ENCODE results near the gene SNX13.
"Not testable (repeated sequence)": the region's sequence is repeated elsewhere in the genome, so short reads cannot be mapped to it uniquely, and the experiment has no call there.

Gene SNX13

DNA sequence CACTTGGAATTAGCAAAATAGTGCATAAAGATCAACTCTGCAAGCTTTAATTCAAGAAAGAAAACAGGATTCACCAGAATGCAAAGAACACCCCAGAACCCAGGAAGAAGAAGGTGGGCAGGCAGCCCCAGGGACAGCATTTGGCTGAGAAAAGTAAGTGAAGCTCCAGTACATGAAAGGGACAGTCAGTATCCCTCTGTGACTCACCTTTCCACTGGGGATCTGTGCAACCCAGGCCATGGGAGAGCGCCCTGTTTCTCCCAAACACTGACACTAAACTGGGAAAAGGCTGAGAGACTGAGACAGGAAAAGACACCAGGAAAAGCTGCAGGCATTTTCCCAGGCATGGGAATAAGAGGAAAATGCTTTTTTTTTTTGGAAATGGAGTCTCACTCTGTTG lies 28.2 kb downstream of the SNX13 start:
- DNase-seq (ENCODE audit: low read depth): no peak

DNA sequence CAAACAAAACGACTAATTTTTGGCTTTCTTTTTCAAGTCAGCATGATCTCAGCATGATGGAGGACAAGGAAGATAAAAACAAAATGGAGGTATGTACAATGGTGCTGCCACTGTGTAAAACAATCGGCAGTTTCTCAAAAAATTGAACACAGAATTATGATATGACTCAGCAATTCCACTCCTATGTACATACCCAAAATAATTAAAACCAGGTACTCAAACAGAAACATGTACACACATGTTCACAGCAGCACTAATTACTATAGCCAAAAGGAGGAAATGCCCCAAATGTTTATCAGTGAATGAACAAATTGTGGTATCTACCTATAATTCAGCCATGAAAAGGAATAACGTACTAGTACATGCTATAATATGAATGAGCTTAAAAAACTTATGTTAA lies 29.9 kb downstream of the SNX13 start:
- DNase-seq (ENCODE audit: low read depth): no peak

DNA sequence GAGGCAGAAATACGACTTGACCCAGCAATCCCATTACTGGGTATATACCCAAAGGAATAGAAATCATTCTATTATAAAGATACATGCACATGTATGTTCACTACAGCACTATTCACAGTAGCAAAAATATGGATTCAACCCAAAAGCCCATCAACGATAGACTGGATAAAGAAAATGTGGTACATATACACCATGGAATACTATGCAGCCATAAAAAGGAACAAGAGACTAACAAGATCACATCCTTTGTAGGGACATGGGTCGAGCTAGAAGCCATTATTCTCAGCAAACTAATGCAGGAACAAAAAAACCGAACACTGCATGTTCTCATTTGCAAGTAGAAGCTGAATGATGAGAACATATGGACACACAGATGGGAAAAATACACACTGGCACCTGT lies 31.0 kb downstream of the SNX13 start:
- DNase-seq (ENCODE audit: low read depth): not testable (repeated sequence)

DNA sequence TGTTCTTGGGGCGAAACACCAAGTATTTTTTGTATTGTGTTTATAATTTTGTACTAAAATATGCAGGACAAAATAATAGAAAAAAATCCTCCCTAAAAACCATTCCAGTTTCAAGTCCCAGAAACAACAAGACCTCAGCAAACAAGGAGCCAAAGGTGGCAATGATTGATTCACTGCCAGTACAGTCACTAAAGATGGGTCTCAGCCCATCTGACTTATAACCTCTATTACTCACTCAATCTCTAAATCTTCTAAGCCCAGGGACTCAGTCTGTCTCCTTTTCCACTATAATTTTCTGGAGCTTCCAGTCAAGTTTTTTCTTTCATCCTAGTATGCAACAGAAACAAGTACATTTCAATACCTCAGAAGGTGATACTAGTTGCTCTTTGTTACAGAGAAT lies 33.3 kb downstream of the SNX13 start:
- no peak for DNase-seq (ENCODE audit: low read depth)

DNA sequence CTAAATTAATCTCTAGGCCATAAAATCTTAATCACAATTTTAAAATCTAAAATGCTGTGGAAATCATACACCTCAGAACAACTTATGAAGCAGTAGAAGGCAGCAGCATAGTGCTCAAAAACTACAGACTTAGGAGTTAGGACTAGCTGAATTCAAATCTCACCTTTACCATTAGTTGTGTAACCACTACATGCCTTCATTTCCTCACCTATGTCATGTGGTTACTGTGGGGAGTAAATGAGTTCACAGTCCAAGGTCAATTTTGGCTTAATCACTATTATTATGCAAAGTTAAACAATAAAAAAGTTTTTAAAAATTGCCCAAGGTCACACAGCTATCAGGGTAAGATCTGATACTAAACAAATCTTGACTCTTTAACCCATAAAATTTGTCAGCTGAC lies 37.0 kb downstream of the SNX13 start:
- DNase-seq (ENCODE audit: low read depth): no peak

DNA sequence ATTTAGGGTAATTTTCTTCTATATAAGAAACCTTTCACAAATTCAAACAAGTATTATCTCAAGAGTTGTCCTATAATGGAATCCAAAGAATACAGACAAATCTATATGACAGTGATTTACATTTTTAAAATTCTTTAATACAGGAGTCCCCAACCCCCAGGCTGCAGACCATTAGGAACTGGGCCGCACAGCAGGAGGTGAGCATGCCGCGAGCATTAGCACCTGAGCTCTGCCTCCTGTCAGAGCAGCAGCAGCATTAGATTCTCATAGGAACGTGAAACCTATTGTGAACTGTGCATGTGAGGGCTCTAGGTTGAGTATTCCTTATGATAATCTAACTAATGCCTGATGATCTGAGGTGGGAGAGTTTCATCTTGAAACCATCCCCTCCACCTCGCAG lies 37.7 kb downstream of the SNX13 start:
- DNase-seq (ENCODE audit: low read depth): no peak

DNA sequence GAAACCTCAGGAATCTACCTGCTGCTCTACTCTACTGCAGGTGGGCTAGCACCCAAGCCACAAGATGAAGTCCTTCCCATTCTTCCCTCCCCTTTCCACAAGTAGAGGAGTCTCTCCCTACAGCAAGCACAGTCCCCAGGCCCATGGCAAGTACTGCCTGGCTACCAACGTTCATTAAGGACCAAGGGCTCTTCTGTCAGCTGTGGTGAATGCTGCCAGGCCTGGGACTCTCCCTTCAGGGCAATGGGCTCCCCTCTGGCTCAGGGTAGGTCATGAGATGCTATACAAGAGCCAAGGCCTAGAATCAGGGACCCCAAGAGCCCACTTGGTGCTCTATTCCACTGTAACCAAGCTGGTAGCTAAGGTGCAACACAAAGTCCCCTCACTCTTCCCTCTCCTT lies 39.8 kb downstream of the SNX13 start:
- DNase-seq (ENCODE audit: low read depth): no peak

DNA sequence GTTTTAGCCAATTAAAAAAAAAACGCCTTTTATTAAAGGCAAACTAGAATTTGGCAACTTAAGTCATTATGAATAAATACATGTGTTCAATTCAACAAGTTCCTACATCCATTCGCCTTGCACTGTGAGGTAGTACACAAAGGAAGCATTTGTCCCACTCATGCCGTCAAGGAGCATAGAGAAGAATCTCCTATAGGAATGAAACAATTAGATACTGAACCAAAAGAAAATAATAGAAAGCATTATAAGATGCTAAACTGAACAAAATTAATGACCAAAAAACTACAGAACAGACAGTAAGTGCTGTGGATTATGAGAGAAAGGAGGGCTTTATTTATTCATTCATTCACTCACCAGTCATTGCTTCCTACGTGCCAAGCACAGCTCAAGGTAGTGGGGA lies 42.2 kb downstream of the SNX13 start:
- DNase-seq (ENCODE audit: low read depth): no peak

DNA sequence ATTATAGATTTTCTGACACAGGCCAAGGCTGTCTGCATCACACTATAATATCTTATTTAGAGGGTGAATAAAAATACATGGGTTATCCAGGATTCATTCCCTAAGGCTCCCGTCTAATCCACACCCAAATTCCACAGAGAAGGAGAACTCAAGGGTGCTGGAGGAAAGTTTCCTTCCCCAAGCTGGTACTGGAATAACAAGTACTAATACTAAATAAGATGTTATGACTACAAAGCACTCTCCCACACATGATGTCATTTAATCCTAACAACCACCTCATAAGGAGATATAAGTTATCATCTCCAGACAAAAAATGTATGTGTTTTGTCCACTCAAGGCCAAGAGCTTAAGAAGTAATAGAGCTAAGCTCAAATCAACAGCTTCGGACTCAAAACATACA lies 53.0 kb downstream of the SNX13 start:
- no peak for DNase-seq (ENCODE audit: low read depth)

DNA sequence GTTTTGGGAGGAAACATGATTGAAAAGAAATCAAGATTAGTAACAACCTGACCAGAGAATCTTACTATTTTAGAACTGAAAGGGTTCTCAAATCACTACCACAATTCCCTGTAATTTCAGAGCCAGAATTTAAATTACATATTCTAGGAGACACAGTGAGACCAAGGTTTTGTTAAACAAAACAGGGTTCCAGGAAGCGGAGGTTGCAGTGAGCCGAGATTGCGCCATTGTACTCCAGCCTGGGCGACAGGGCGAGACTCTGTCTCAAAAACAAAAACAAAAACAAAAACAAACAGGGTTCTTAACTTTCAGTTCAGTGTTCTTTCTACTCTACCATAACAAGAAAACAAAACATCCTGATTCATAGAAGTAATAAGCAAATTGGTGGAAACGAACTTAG lies 57.6 kb downstream of the SNX13 start:
- DNase-seq (ENCODE audit: low read depth): no peak

DNA sequence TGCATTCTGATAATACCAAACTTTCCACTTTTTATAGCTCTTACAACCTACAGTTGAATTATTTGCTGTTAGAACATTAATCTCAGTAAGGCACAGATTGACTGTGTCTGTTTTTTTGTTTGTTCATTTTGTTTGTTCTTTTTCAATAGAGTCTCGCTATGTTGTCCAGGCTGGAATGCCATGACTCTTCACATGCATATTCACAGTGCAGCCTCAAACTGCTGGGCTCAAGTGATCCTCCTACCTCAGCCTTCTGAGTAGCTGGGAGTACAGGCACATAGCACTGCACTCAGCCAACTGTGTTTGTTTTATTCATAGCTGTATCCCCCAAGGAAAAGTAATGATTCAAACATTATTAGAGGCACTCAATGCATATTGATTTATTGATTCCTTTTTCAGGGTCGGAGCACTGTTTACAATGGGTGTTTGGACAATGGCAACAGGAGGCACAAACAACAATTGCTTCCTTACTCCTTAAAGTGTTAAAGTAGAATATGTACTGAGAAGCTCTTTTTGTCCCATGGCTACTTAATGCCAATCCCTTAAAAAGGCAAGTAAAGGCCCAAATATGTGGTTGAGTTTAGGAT lies 61.1 kb downstream of the SNX13 start:
- DNase-seq (ENCODE audit: low read depth): no peak

DNA sequence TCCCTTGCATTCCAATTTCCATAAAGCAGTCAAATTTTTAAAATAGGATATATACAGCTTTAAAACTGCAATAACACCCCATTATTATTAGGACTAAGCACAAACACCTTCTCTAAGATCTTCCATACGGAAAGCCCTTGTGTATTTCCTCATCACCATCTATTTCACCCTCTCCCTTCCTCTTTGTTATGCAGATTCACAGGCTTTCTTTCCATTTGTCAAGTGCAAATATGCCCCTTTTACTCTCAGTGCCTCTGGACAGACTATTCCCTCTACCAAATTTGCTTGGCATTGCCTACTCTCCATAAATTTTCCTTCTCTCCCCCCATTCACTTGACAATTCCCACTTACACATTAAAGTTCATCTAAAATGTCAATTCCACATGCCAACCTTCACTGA lies 61.7 kb downstream of the SNX13 start:
- no peak for DNase-seq (ENCODE audit: low read depth)

DNA sequence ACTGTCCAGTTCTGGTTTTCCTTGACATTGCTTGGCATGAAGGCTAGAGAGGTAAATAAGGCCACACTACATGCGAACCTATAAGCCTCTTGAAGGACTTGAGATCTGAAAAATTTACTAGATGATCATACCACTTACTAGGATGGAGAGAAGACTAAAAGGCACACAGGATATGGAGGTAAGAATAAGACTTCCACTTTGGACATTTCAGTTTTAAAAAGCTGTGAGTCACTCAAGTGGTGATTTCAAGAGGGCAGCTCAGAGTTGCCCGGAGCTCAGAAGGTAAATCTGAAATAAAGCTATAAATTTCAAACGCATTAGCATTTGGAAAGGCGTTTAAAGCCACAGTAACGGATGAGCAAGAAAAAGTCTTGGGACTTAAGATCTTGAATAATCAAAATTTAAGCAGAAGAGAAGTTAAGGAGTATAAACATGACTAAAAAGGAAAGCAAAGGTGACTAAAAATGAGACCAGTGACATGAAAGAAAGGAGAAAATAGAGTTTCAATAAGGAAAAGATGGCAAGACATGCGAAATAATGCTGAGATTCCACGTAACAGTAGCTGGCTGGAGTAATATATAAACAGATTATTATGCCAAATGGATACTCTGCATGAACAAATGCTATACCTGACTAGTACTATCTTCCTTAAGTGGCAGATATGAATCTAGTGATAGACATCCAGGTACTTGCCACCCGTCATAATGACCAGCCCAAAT lies 68.3 kb downstream of the SNX13 start:
- DNase-seq (ENCODE audit: low read depth): no peak

DNA sequence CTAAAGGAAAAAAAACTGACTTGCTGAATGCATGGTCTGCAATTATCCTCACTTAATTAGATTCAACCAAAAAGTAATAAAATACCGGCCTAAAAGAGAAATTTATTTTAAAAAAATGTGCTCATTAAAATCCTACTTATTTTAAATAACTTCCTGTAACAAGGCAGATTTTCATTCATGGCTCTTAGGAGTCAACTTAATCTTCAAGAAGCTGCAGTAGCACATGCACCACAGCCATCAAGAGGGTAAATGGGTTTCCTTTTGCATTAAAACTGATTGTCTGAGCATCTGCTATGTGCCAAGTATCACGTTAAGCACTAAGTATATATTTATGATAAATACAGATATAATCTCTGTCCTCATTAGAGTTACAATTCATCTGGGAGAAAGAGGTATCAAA lies 69.9 kb downstream of the SNX13 start:
- no peak for DNase-seq (ENCODE audit: low read depth)

DNA sequence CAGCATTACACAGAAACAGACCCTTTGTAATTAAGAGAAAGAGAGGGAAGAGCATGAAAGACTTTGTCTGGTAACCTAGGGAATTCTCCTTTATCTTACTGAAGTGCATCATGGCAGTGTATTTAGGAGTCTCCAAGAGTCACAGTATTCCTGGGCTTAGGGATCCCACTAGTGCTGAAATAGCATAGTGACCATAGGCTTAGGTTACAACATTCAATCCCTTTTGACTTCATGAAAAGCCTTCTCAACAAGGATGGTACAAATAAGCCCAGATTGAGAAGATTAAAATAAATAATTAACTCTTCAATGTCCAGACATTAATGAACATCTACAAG lies 76.5 kb downstream of the SNX13 start:
- DNase-seq (ENCODE audit: low read depth): no peak

DNA sequence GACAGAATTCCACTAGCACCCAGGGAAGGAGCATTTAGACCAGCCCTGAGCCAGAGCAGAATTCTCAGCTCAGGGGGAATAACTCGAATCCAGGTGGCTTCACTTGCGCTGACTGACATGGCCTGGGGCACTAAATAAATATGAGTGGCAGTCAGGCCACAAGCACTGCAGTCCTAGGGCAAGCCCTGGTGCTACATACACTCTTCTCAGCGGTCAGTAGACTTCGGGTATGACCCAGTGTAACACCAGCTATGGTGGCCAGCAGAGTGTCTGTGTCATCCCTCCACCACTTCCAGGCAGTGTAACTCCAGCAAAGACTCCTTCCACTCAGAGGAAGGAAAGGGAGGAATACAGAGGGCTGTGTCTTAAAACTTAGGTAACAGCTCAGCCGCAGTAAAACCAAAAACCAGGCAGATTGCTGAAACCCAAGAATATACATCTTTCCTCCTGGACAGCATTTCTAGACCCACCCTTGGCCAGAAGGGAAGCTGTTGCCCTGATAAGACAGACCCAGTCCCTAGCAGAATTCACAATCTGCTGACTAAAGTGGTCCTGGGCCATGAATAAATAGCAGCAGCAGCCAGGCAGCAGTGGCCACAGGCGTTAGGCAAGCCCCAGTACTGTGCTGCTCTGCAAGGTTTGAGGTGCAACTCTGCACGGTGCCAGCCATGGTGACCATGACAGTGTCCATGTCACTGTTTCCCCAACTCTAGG lies 77.0 kb downstream of the SNX13 start:
- DNase-seq (ENCODE audit: low read depth): no peak

DNA sequence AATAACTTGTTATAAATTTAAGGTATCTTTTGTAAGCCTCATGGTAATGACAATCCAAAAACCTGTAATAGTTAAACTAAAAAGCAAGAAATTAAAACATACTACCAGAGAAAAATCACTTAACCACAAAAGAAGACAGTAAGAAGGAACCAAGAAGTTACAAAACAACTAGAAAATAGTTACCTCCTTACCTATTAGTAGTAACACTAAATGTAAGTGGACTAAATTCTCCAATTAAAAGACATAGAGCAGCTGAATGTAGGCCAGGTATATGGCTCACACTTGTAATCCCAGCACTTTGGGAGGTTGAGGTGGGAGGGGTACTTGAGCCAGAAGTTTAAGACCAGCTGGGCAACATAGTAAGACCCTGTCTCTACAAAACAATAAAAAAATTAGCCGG lies 84.0 kb downstream of the SNX13 start:
- DNase-seq (ENCODE audit: low read depth): no peak

DNA sequence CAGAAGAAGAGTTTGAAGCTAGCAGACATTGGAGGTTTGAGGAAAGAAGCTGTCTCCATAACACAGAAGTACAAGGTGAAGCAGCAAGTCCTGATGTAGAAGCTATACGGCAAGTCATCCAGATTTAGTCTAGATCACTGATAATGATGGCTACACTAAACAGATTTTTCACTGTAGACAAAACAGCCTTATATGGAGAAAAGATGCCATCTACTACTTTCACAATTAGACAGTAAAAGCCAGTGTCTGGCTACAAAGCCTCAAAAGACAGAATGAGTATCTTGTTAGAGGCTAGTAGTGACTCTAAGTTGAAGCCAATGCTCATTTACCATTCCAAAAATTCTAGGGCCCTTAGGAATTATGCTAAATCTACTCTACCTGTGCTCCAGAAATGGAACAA lies 85.1 kb downstream of the SNX13 start:
- no peak for DNase-seq (ENCODE audit: low read depth)

DNA sequence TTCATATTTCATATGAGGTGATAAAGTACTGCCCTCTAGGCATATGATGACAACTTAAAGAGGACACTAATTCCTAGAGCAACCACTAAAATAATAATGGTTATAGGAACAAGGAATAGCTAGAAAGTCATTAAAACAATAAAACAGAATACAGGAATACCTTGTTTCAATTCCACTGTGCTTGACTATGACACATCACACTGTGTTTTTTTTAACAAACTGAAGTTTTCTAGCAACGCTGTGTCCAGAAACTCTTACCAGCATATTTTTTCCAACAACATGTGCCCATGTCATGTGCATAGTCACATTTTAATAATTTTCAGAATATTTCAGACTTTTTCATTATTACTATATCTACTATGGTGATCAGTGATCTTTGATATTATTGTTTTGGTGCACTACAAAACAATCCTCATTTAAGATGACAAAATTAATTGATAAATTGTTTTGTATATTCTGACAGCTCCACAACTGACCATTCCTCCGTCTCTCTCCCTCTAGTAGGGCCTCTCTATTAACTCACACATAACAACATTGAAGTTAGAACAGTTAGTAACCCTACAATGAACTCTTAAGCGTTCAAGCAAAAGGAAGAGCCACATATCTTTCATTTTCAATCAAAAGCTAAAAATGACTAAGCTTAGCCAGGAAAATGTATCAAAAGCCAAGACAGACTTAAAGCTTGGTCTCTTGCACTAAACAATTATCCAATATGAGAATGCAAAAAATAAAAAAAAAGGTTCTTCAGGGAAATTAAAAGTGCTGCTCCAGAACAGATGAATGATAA lies 85.8 kb downstream of the SNX13 start:
- no peak for DNase-seq (ENCODE audit: low read depth)

DNA sequence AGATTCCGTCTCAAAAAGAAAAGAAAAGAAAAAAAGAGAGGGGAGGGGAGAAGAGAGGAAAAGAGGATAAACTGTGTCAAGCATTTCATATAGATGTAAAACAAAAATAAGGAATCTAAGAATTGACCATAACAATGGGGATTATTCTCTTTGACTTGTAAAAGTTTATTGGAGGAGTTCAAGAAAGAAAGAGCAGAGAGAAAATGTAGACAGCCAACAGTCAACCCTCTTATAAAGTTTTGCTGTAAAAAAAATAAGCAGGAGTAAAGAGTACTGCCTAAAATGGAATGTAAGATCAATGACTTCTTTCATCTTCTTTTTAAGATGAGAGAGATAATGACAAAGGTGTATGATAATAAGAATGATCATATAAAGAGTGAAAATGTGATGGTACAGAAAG lies 87.9 kb downstream of the SNX13 start:
- no peak for DNase-seq (ENCODE audit: low read depth)

DNA sequence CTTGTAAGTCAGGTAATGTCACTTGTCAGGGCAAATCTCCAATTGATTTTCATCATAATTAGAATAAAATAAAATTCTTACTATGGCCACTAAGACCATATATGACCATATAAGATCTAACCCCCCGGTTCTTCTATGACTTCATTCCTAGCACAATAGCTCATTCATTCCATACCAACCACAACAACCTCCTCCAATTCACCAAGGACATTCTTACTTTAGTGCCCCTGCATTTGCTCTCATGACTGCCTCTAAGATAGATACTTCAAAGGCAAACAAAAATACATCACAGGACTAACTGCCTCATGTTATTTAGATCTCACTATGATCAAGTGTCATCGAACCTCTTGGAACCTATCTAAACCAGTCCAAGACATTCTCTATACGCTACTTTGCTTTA lies 90.8 kb downstream of the SNX13 start:
- DNase-seq (ENCODE audit: low read depth): no peak

DNA sequence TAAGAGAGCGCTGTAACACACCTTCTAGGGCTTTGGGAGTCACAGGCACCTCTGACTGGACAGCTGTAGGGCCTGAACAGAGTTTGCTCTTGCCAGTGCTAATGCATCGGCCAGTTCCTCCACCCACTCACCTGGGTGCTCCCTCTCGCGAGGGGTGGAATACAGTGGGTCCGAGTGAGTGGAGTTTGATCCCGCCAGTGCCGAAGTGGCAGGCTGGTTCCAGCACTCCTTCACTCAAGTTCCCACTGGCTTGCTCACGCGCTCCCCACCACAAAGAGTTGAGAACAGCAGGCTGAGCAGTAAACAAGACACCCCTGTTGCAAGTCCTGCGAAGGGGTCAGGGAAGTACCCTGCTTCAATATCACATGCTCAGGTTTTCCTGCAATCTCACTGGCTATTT lies 91.8 kb downstream of the SNX13 start:
- no peak for DNase-seq (ENCODE audit: low read depth)

DNA sequence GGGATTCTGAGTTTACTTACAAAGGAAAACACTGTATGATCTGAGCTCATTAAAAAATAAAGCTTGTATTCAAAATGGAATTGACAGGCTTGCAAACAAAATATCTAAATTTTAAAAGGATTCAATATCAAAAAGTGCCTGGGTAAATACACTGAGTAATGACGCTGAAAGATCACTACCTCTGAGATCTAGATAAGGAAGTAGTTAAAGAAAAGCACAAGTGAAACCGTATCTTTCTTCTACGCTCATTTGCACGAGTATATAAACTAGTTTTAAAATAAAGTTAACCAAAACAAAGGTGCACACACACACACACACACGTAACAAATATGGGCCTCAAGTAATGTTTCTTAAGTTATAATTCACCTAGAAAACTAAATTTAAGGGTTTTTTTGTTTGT lies 93.4 kb downstream of the SNX13 start:
- DNase-seq (ENCODE audit: low read depth): no peak
